Measurements from ENCODE around the gene TIMMDC1.

Gene TIMMDC1

GRCh38 chr3:119517112-119517511 lies 18.8 kb downstream of the TIMMDC1 start:
- DNase-seq (ENCODE audit: low spot score) = no peak
- H3K27ac ChIP-seq = no peak overlapping the region
- POLR2A ChIA-PET (ENCODE audit: low non-redundant PET) = no interaction called here
- TF ChIP-seq CTCF (conservative IDR thresholded peaks at IDR 0.05; ENCODE audit: low read depth) = no peak
- CTCF ChIA-PET = no interaction called here

GRCh38 chr3:119518026-119518425 lies 19.7 kb downstream of the TIMMDC1 start:
- CTCF ChIA-PET = interaction anchor here (0.6 kb wide), 1 partner anchor 50 kb away, joined by 6 read pairs; no protein-coding TSS in a partner anchor
- no peak for DNase-seq (ENCODE audit: low spot score)
- H3K27ac ChIP-seq = no peak overlapping the region
- POLR2A ChIA-PET (ENCODE audit: low non-redundant PET) = interaction anchor here (0.6 kb wide), 1 partner anchor 23 kb away, joined by 3 read pairs; no protein-coding TSS in a partner anchor
- TF ChIP-seq CTCF (conservative IDR thresholded peaks at IDR 0.05; ENCODE audit: low read depth) = no peak

GRCh38 chr3:119524931-119525662 lies 26.8 kb downstream of the TIMMDC1 start:
- no peak for TF ChIP-seq CTCF (conservative IDR thresholded peaks at IDR 0.05; ENCODE audit: low read depth)
- no peak for DNase-seq (ENCODE audit: low spot score)
- no peak overlapping the region for H3K27ac ChIP-seq
- ChIA-PET POLR2A (ENCODE audit: low non-redundant PET) (no interaction called here), CTCF (interaction anchor here (0.6 to 1.3 kb wide), 2 partner anchors 34 to 156 kb away, joined by 3 read pairs; no protein-coding TSS in a partner anchor)

GRCh38 chr3:119527714-119528113 lies 29.4 kb downstream of the TIMMDC1 start:
- POLR2A ChIA-PET (ENCODE audit: low non-redundant PET) = no interaction called here
- no peak for DNase-seq (ENCODE audit: low spot score)
- no peak for TF ChIP-seq CTCF (conservative IDR thresholded peaks at IDR 0.05; ENCODE audit: low read depth)
- CTCF ChIA-PET = no interaction called here
- no peak overlapping the region for H3K27ac ChIP-seq

DNA sequence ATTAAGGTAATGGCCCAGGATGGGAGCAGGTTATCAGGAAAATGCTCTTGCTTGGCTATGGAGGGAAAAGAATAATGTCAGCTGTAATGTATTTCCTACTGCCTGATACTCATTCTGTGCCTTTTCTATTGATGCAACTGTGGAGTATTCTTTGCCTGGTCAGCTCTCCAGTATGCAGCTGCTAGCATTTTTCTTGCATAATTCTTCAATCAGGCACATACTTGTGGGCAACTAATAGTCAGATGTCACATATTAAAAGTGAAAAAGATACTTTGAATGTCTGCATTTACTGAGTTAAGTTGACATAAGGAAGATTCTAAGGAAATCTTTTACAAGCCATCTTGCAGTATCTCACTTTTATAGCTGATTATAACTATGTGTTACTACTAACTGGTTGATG lies 31.5 kb downstream of the TIMMDC1 start:
- no peak for TF ChIP-seq CTCF (conservative IDR thresholded peaks at IDR 0.05; ENCODE audit: low read depth)
- DNase-seq (ENCODE audit: low spot score) = no peak
- CTCF ChIA-PET = interaction anchor here (0.6 kb wide), 1 partner anchor 278 kb away, joined by 3 read pairs; no protein-coding TSS in a partner anchor
- POLR2A ChIA-PET (ENCODE audit: low non-redundant PET) = no interaction called here
- no peak overlapping the region for H3K27ac ChIP-seq

DNA sequence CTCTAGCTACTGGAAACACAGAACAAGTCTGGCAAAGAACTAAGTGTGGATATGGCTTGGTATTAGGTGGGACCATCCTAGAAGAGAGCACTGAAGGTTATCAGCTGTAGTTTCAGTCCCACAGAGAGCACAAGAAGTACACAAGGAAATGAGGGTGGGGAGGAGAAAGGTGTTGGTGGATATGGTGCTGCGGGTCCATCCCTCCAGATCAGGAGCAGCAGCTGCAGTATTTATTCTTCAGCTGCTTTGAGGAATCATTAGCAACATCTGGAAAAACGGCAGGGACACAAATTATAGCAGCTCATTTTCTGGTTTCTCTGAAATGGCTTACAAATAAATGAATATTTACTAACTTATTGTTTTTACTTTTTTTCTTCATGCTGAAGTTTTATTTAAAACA lies 32.1 kb downstream of the TIMMDC1 start:
- H3K27ac ChIP-seq = no peak overlapping the region
- CTCF ChIA-PET = interaction anchor here (0.6 kb wide), 1 partner anchor 279 kb away, joined by 3 read pairs; no protein-coding TSS in a partner anchor
- POLR2A ChIA-PET (ENCODE audit: low non-redundant PET) = no interaction called here
- DNase-seq (ENCODE audit: low spot score) = no peak
- TF ChIP-seq CTCF (conservative IDR thresholded peaks at IDR 0.05; ENCODE audit: low read depth) = no peak
